Measurements from ENCODE around the gene KBTBD4. TPM values are rescaled to one million over a fixed set of nuclear protein-coding genes. Genes with fewer than 3 reads are reported as not detected.

The KBTBD4 gene
- 10 to 100 TPM; 25.0 to 35.6 (median 30.4) TPM for total RNA-seq

- H3K9me3 ChIP-seq, result no peaks in the 10 kb centered on the region
- H3K4me1 ChIP-seq, result peaks cover 28 to 33% of the 10 kb centered on the region in 2 donors
- intact Hi-C loops (cut with DNase I; ENCODE audit: low total_unique reads) (loop anchor here (1.0 to 10.0 kb wide), 4 partner anchors 63 to 268 kb away; partner anchors contain the start of genes FNBP4, MTCH2, NUP160 and SLC39A13), in situ Hi-C loops (cut with MboI; ENCODE audit: low sequenced_read_pairs in 4 of 4) (loop anchor here in 1 of 4 donors (5.0 kb wide), 1 partner anchor 48 kb away; no protein-coding TSS in a partner anchor)
- ATAC-seq (peak; percentile 96 to 98), DNase-seq (peak; percentile 83 to 84)
- no peak for TF ChIP-seq CTCF (IDR thresholded peaks at IDR 0.05 in 4 of 5, conservative IDR thresholded peaks at IDR 0.05 in 1 of 5)
- peak; percentile 52 to 53 for TF ChIP-seq POLR2A (IDR thresholded peaks at IDR 0.05)
- H3K27me3 ChIP-seq, result no peaks in the 10 kb centered on the region
- H3K27ac ChIP-seq, result peak within 1 kb of the TSS; percentile 89 to 94 (median 91)
- H3K4me3 ChIP-seq, result peak within 1 kb of the TSS; percentile 79 to 98 (median 82)
- H3K36me3 ChIP-seq, result peaks cover 0 to 70% of the 10 kb centered on the region in 2 donors
These were observed at the start of gene KBTBD4, which contains the start of gene NDUFS3 for GRCh38 chr11:47578524-47579494. KBTBD4 (minus strand) TSS chr11:47578970; CDS start chr11:47578951, 19 bp downstream. NDUFS3 (plus strand) TSS chr11:47579074; CDS start chr11:47579092, 18 bp downstream.

- in situ Hi-C loops (cut with MboI; ENCODE audit: low sequenced_read_pairs in 4 of 4), result loop anchor here in 2 of 4 donors (5.0 to 25.0 kb wide), 3 partner anchors 51 to 209 kb away; partner anchors contain the start of genes FNBP4 (in 1 of the 2), KBTBD4 (in 1 of the 2), NDUFS3 (in 1 of the 2) and NUP160 (in 1 of the 2)
- H3K36me3 ChIP-seq, result peaks cover 0 to 89% of the 10 kb centered on the region in 2 donors
- H3K27ac ChIP-seq, result no peak overlapping the region
- TF ChIP-seq POLR2A (IDR thresholded peaks at IDR 0.05), result no peak
- no peak for TF ChIP-seq CTCF (IDR thresholded peaks at IDR 0.05 in 4 of 5, conservative IDR thresholded peaks at IDR 0.05 in 1 of 5)
- ATAC-seq (no peak), DNase-seq (no peak)
- H3K27me3 ChIP-seq, result no peaks in the 10 kb centered on the region
- no peak overlapping the region for H3K4me3 ChIP-seq
- intact Hi-C loops (cut with DNase I; ENCODE audit: low total_unique reads), result no loop called here
- no peaks in the 10 kb centered on the region for H3K4me1 ChIP-seq
- H3K9me3 ChIP-seq, result no peaks in the 10 kb centered on the region
These were observed 49.3 kb upstream of the KBTBD4 start for GRCh38 chr11:47628026-47628425.

- TF ChIP-seq POLR2A (IDR thresholded peaks at IDR 0.05) (no peak), CTCF (IDR thresholded peaks at IDR 0.05 in 4 of 5, conservative IDR thresholded peaks at IDR 0.05 in 1 of 5) (no peak)
- no peaks in the 10 kb centered on the region for H3K4me1 ChIP-seq
- ATAC-seq (no peak), DNase-seq (no peak)
- no peak overlapping the region for H3K4me3 ChIP-seq
- in situ Hi-C loops (cut with MboI; ENCODE audit: low sequenced_read_pairs in 4 of 4), result loop anchor here in 2 of 4 donors (5.0 to 25.0 kb wide), 3 partner anchors 49 to 211 kb away; partner anchors contain the start of genes FNBP4 (in 1 of the 2), KBTBD4 (in 1 of the 2), NDUFS3 (in 1 of the 2) and NUP160 (in 1 of the 2)
- intact Hi-C loops (cut with DNase I; ENCODE audit: low total_unique reads), result no loop called here
- no peak overlapping the region for H3K27ac ChIP-seq
- no peaks in the 10 kb centered on the region for H3K9me3 ChIP-seq
- no peaks in the 10 kb centered on the region for H3K27me3 ChIP-seq
- peaks cover 0 to 95% of the 10 kb centered on the region in 2 donors for H3K36me3 ChIP-seq
These were observed 47.5 kb upstream of the KBTBD4 start for GRCh38 chr11:47626234-47626633.

GRCh38 chr11:47620836-47621378 is 42.1 kb upstream of the KBTBD4 start:
- Histone ChIP-seq H3K27me3 (no peaks in the 10 kb centered on the region), H3K9me3 (no peaks in the 10 kb centered on the region), H3K4me3 (no peak overlapping the region), H3K27ac (no peak overlapping the region), H3K4me1 (no peaks in the 10 kb centered on the region), H3K36me3 (peaks cover 0 to 84% of the 10 kb centered on the region in 2 donors)
- in situ Hi-C loops (cut with MboI; ENCODE audit: low sequenced_read_pairs in 4 of 4) (no loop called here), intact Hi-C loops (cut with DNase I; ENCODE audit: low total_unique reads) (no loop called here)
- DNase-seq (no peak), ATAC-seq (no peak)
- TF ChIP-seq POLR2A (IDR thresholded peaks at IDR 0.05) (no peak), CTCF (IDR thresholded peaks at IDR 0.05 in 4 of 5, conservative IDR thresholded peaks at IDR 0.05 in 1 of 5) (no peak)
